ENCODE data around the gene ELOVL2.

ELOVL2 gene

DNA sequence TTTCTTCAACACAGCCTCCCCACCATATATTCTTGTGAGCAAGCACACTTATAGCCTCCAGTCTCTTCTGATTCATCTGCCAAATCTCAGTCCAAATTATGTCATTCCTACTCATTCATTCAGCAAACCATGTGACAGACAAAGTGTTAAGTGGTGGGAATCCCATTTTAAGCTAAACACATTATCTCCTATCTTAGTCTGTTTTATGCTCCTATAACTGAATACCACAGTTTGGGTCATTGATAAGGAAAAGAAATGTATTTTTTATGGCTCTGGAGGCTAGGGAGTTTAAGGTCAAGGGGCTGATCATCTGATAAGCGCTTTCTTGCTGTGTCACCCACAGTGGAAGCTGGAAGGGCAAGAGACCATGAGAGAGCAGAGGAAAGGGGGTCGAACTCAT is 25.7 kb upstream of the ELOVL2 start:
- Histone ChIP-seq H3K4me1 (peaks cover 3% of the 10 kb centered on the region; the same call in 1 of the 2 replicates), H3K27me3 (ENCODE audit: low read depth) (no peaks in the 10 kb centered on the region), H3K4me3 (no peak overlapping the region), H3K36me3 (replicated peaks) (no peaks in the 10 kb centered on the region), H3K9me3 (no peaks in the 10 kb centered on the region)
- DNase-seq (ENCODE audit: low spot score in 2 of 2): no peak
- in situ Hi-C loops (cut with MboI; ENCODE audit: low sequenced_read_pairs): loop anchor here (5.0 to 25.0 kb wide), 2 partner anchors 112 to 582 kb away; no protein-coding TSS in a partner anchor

DNA sequence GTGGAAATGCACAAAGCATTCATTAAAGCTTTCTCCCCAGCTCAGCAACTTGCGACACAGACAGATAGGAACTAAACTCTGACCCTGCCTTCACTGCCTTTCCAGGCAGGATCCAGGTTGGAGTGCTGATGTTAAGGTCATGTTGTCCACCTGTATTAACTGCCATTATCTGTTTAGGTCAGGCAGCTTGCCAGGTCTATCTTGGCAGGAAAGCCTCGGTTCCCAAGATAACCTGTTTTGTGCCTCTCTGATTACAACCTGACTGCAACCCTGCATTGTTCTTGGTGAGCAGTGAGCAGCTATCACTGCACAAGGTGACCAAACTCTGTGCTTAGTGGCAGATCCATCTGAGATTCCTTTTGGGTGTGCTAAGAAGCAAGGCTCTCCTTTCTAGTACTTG is 23.2 kb upstream of the ELOVL2 start:
- no peaks in the 10 kb centered on the region for H3K36me3 ChIP-seq (replicated peaks)
- peaks cover 3% of the 10 kb centered on the region; the same call in 1 of the 2 replicates for H3K4me1 ChIP-seq
- no peaks in the 10 kb centered on the region for H3K9me3 ChIP-seq
- H3K27me3 ChIP-seq (ENCODE audit: low read depth): no peaks in the 10 kb centered on the region
- in situ Hi-C loops (cut with MboI; ENCODE audit: low sequenced_read_pairs): loop anchor here (5.0 to 25.0 kb wide), 2 partner anchors 110 to 580 kb away; no protein-coding TSS in a partner anchor
- H3K4me3 ChIP-seq: no peak overlapping the region
- no peak for DNase-seq (ENCODE audit: low spot score in 2 of 2)

DNA sequence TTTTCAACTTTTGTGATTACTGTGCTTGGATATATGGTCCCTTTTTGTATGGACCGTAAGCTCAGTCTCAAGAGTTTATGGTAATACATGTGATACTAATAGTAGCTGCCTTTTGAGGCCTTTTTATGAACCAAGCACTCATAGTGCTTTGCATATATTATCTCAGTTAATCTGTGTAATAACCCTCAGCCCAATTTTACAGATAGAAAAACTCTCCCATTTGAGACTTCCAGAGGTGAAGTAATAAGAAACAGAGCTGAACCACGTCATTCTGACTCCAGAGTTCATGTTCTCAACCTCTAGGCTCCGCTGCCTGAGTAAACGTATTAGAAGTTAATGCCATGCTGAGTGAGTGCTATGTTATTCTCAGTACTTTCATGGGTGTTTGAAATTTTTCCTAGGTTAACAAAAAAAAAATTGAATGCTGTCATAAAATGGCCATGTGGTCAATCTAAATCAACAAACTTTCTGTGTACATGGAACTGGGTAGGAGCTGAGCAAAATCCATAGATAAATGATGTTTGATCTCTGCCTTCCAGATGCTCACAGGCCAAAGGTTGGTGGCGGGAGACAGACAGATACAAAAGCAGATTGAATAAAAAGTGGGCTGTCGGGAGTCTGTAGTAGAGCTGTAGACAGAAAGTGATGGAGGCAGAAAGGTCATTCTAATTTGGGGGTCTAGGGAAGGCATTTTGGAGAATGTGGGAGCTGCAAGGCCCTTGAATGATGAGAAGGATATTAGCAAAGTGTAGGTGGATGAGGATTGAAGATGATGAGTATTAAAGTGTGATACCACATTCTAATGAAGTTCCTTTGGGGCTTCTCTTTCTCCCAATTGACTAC is 22.6 kb upstream of the ELOVL2 start:
- peaks cover 3% of the 10 kb centered on the region; the same call in 1 of the 2 replicates for H3K4me1 ChIP-seq
- H3K9me3 ChIP-seq: no peaks in the 10 kb centered on the region
- H3K27me3 ChIP-seq (ENCODE audit: low read depth): no peaks in the 10 kb centered on the region
- in situ Hi-C loops (cut with MboI; ENCODE audit: low sequenced_read_pairs): loop anchor here (5.0 to 25.0 kb wide), 2 partner anchors 109 to 579 kb away; no protein-coding TSS in a partner anchor
- DNase-seq (ENCODE audit: low spot score in 2 of 2): no peak
- H3K36me3 ChIP-seq (replicated peaks): no peaks in the 10 kb centered on the region
- H3K4me3 ChIP-seq: no peak overlapping the region

DNA sequence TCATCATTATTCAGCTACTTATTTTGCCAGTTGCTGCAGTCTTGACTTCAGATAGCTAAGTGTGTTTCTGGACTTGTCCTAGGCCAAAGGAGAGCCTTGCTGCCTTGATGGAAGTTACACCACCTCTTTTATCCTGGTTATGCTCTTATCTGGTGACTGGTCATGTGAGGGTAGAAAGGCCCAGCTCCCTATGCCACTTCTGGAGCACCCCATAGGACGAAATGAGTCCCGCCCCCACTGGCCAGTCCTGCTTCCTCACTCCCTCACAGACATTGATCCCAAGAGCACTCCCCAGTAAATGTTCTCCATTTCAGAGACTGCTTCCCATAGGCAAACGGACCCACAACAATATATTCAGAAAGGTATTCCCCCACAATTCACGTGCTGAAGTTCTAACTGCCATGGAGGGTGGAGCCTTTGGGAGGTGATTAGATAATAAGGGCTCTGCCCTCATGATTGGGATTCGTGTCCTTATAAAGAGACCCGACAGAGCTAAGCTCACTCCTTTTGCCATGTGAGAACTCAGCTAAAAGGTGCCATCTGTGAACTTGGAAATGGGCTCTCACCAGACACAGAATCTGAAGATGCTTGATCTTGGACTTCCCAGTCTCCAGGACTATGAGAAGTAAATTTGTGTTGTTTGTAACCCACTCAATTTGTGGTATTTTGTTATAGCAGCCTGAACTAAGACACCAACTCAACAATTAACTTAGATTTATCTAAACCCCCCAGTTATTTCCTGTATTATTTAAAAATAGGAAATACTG is 21.5 kb upstream of the ELOVL2 start:
- in situ Hi-C loops (cut with MboI; ENCODE audit: low sequenced_read_pairs): loop anchor here (5.0 to 25.0 kb wide), 2 partner anchors 108 to 578 kb away; no protein-coding TSS in a partner anchor
- H3K4me1 ChIP-seq: peaks cover 3% of the 10 kb centered on the region; the same call in 1 of the 2 replicates

GRCh38 chr6:11064836-11065235 is 20.7 kb upstream of the ELOVL2 start:
- H3K4me1 ChIP-seq: peaks cover 3% of the 10 kb centered on the region; the same call in 1 of the 2 replicates
- no peaks in the 10 kb centered on the region for H3K36me3 ChIP-seq (replicated peaks)
- in situ Hi-C loops (cut with MboI; ENCODE audit: low sequenced_read_pairs): loop anchor here (5.0 to 25.0 kb wide), 2 partner anchors 108 to 578 kb away; no protein-coding TSS in a partner anchor
- H3K27me3 ChIP-seq (ENCODE audit: low read depth): no peaks in the 10 kb centered on the region
- H3K4me3 ChIP-seq: no peak overlapping the region
- DNase-seq (ENCODE audit: low spot score in 2 of 2): peak; percentile 35 to 60
- no peaks in the 10 kb centered on the region for H3K9me3 ChIP-seq

More for the DNA sequence above, 21.5 kb upstream of the ELOVL2 start:
- Histone ChIP-seq H3K9me3 (no peaks in the 10 kb centered on the region), H3K4me3 (no peak overlapping the region), H3K27me3 (ENCODE audit: low read depth) (no peaks in the 10 kb centered on the region), H3K36me3 (replicated peaks) (no peaks in the 10 kb centered on the region)
- no peak for DNase-seq (ENCODE audit: low spot score in 2 of 2)

DNA sequence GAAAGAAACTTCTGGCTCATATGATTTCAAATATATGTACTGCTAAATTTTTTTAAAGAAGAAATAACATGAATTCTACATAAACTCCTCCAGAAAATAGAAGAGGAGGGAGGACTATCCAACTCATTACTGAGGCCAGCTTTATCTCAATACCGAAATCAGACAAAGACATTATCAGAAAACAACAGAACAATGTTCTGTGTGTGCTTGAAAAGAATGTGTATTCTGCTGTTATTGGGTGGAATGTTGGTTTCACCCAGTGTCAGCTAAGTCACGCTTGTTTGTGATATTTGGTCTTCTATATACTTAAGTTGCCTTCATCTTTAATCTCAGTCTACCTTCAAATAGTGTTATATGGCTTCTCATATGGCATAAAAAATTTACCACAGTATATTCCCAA is 18.6 kb upstream of the ELOVL2 start:
- in situ Hi-C loops (cut with MboI; ENCODE audit: low sequenced_read_pairs): loop anchor here (25.0 kb wide), 1 partner anchor 575 kb away; no protein-coding TSS in a partner anchor
- no peak overlapping the region for H3K4me3 ChIP-seq
- no peaks in the 10 kb centered on the region for H3K9me3 ChIP-seq
- no peak for DNase-seq (ENCODE audit: low spot score in 2 of 2)
- peaks cover 3% of the 10 kb centered on the region; the same call in 1 of the 2 replicates for H3K4me1 ChIP-seq
- H3K27me3 ChIP-seq (ENCODE audit: low read depth): no peaks in the 10 kb centered on the region
- H3K36me3 ChIP-seq (replicated peaks): no peaks in the 10 kb centered on the region

DNA sequence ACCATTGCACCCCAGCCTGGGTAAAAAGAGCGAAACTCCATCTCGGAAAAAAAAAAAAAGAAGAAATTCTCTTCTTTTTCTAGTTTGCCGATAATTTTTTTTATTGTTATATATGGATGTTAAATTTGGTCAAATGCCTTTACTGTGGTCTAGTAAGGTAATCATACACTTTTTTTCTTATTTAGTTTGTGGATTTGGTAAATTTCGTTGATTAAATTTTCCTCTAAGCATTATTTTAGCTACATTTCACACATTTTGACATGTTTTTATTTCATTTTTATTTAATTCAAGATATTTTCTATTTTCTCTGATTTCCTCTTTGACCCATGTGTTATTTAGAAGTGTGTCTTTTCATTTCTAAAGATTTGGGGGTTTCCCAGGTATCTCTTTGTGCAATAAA is 18.0 kb upstream of the ELOVL2 start:
- H3K4me3 ChIP-seq: no peak overlapping the region
- no peaks in the 10 kb centered on the region for H3K36me3 ChIP-seq (replicated peaks)
- H3K4me1 ChIP-seq: peaks cover 3% of the 10 kb centered on the region; the same call in 1 of the 2 replicates
- no peaks in the 10 kb centered on the region for H3K27me3 ChIP-seq (ENCODE audit: low read depth)
- H3K9me3 ChIP-seq: no peaks in the 10 kb centered on the region
- no peak for DNase-seq (ENCODE audit: low spot score in 2 of 2)
- in situ Hi-C loops (cut with MboI; ENCODE audit: low sequenced_read_pairs): loop anchor here (25.0 kb wide), 1 partner anchor 575 kb away; no protein-coding TSS in a partner anchor

GRCh38 chr6:11058406-11058805 is 14.3 kb upstream of the ELOVL2 start:
- Histone ChIP-seq H3K36me3 (replicated peaks) (no peaks in the 10 kb centered on the region), H3K27me3 (ENCODE audit: low read depth) (no peaks in the 10 kb centered on the region), H3K4me3 (no peak overlapping the region), H3K9me3 (no peaks in the 10 kb centered on the region), H3K4me1 (no peaks in the 10 kb centered on the region)
- in situ Hi-C loops (cut with MboI; ENCODE audit: low sequenced_read_pairs): loop anchor here (25.0 kb wide), 1 partner anchor 571 kb away; no protein-coding TSS in a partner anchor
- DNase-seq (ENCODE audit: low spot score in 2 of 2): no peak

DNA sequence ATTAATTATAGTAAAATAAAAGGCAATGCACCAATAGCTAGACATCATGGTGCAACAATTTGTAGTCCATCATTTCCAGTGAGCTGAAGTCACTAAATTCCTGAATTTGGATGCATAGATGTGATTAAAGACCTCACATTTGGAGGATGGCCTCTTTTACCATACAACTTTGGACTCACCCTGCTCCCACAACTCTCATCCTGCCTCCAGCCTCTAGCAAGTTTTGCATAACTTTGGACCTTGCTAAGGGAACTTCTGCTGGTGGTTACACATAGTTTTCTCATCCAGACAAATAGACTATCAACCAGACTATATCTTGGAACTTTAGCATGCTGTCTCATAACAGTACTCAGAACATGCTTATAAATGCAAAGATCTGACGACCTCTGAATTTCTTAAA is 12.8 kb upstream of the ELOVL2 start:
- Histone ChIP-seq H3K4me3 (no peak overlapping the region), H3K36me3 (replicated peaks) (no peaks in the 10 kb centered on the region), H3K4me1 (no peaks in the 10 kb centered on the region), H3K9me3 (no peaks in the 10 kb centered on the region), H3K27me3 (ENCODE audit: low read depth) (no peaks in the 10 kb centered on the region)
- in situ Hi-C loops (cut with MboI; ENCODE audit: low sequenced_read_pairs): loop anchor here (25.0 kb wide), 1 partner anchor 570 kb away; no protein-coding TSS in a partner anchor
- no peak for DNase-seq (ENCODE audit: low spot score in 2 of 2)

DNA sequence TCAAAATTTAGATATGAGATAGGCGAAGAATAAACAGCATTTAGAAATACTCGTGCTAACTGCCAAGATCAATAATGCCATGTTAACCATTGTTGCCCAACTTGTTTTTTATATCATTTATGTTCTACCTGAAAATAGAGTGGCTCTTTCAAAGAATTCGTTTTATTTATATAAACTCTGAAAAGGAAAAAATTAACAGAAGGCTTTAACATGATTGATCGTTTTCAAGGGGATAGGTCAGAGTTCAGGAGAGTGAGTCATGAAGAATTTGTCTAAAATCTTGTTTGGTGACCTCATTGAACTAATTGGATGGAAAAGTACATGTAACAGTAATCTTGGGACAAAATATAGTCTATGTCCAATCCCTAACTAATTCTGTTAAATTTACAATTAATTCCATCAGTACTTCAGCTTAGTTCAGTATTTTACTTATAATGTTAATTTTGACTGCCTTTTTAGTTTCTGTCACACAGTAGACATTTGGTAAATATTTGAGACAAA is 11.1 kb upstream of the ELOVL2 start:
- H3K36me3 ChIP-seq (replicated peaks): no peaks in the 10 kb centered on the region
- no peak for DNase-seq (ENCODE audit: low spot score in 2 of 2)
- no peaks in the 10 kb centered on the region for H3K9me3 ChIP-seq
- no peaks in the 10 kb centered on the region for H3K27me3 ChIP-seq (ENCODE audit: low read depth)
- in situ Hi-C loops (cut with MboI; ENCODE audit: low sequenced_read_pairs): loop anchor here (25.0 kb wide), 1 partner anchor 568 kb away; no protein-coding TSS in a partner anchor
- H3K4me3 ChIP-seq: no peak overlapping the region
- no peaks in the 10 kb centered on the region for H3K4me1 ChIP-seq

DNA sequence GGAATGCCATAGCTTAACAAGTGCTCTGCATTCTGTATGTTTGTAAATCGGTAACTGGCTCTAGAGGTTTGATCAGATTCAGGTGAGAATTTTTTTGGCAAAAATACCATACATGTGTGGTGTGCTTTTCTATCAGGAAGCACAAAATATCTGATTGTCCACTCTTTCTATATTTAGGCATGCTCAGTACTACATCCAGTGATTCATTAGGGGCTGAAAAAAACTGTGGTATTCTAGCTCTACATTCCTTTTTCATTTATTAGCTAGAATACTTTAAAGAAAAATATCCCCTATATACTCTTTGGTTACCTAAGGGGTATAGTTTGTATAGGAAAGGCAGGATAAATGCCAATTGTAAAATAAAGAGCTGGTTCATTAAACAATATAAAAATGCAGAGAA is 10.6 kb upstream of the ELOVL2 start:
- Histone ChIP-seq H3K4me1 (no peaks in the 10 kb centered on the region), H3K4me3 (no peak overlapping the region), H3K27me3 (ENCODE audit: low read depth) (no peaks in the 10 kb centered on the region), H3K9me3 (no peaks in the 10 kb centered on the region), H3K36me3 (replicated peaks) (no peaks in the 10 kb centered on the region)
- in situ Hi-C loops (cut with MboI; ENCODE audit: low sequenced_read_pairs): loop anchor here (25.0 kb wide), 1 partner anchor 567 kb away; no protein-coding TSS in a partner anchor
- DNase-seq (ENCODE audit: low spot score in 2 of 2): no peak

- Histone ChIP-seq H3K9me3 (no peaks in the 10 kb centered on the region), H3K4me3 (no peak overlapping the region), H3K36me3 (replicated peaks) (no peaks in the 10 kb centered on the region), H3K27me3 (ENCODE audit: low read depth) (no peaks in the 10 kb centered on the region), H3K4me1 (no peaks in the 10 kb centered on the region)
- no peak for DNase-seq (ENCODE audit: low spot score in 2 of 2)
- in situ Hi-C loops (cut with MboI; ENCODE audit: low sequenced_read_pairs): loop anchor here (25.0 kb wide), 1 partner anchor 566 kb away; no protein-coding TSS in a partner anchor
Observed at GRCh38 chr6:11053307-11053706, 9.2 kb upstream of the ELOVL2 start.

- in situ Hi-C loops (cut with MboI; ENCODE audit: low sequenced_read_pairs): loop anchor here (25.0 kb wide), 1 partner anchor 563 kb away; no protein-coding TSS in a partner anchor
- no peak for DNase-seq (ENCODE audit: low spot score in 2 of 2)
- H3K36me3 ChIP-seq (replicated peaks): no peaks in the 10 kb centered on the region
Observed at GRCh38 chr6:11050731-11051130, 6.6 kb upstream of the ELOVL2 start.

More at GRCh38 chr6:11050731-11051130, 6.6 kb upstream of the ELOVL2 start:
- H3K27me3 ChIP-seq (ENCODE audit: low read depth): no peaks in the 10 kb centered on the region
- no peak overlapping the region for H3K4me3 ChIP-seq
- H3K9me3 ChIP-seq: no peaks in the 10 kb centered on the region
- no peaks in the 10 kb centered on the region for H3K4me1 ChIP-seq
